GM12864 (cell line): ENCODE measurements around the gene PPP2R2D.

Experiments
- DNase-seq: peaks from one replicate; pipeline ENCODE4 v3.0.0-alpha.2; 2011; ENCODE audit warnings: low read depth
- H3K4me3 ChIP-seq: 2 replicates; pipeline ENCODE4 v1.5.1; 2011; ENCODE audit warnings: mild to moderate bottlenecking, low read depth, low read length, control low read depth
- TF ChIP-seq, protein P1 (sequence below): IDR thresholded peaks from 2 replicates; pipeline ENCODE4 v1.5.1; 2011; ENCODE audit warnings: low read depth, mild to moderate bottlenecking, moderate library complexity, low read length, control low read depth, inconsistent platforms; ENCODE audit errors: missing control alignments

PPP2R2D gene

DNA sequence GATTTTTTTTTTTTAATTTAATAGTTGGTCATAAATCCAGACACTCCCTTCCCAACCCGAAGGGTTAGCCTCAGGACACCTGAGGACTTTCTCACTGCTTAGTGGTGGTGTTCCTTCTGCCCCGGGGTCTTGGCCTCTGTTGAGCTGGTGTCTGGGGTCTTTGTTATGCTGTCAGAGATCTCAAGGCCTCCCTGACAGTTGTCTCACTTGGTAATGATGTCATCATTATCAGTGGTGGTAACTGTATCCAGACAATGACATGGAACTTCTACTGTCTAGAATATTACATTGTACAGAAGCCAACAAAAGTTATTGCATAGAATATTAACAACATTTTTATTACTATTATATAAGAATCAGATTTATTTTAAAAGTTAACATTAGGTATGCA is 32.9 kb downstream of the PPP2R2D start:
- TF ChIP-seq, protein P1, sequence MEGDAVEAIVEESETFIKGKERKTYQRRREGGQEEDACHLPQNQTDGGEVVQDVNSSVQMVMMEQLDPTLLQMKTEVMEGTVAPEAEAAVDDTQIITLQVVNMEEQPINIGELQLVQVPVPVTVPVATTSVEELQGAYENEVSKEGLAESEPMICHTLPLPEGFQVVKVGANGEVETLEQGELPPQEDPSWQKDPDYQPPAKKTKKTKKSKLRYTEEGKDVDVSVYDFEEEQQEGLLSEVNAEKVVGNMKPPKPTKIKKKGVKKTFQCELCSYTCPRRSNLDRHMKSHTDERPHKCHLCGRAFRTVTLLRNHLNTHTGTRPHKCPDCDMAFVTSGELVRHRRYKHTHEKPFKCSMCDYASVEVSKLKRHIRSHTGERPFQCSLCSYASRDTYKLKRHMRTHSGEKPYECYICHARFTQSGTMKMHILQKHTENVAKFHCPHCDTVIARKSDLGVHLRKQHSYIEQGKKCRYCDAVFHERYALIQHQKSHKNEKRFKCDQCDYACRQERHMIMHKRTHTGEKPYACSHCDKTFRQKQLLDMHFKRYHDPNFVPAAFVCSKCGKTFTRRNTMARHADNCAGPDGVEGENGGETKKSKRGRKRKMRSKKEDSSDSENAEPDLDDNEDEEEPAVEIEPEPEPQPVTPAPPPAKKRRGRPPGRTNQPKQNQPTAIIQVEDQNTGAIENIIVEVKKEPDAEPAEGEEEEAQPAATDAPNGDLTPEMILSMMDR = no peak
- H3K4me3 ChIP-seq = no peak overlapping the region
- no peak for DNase-seq

DNA sequence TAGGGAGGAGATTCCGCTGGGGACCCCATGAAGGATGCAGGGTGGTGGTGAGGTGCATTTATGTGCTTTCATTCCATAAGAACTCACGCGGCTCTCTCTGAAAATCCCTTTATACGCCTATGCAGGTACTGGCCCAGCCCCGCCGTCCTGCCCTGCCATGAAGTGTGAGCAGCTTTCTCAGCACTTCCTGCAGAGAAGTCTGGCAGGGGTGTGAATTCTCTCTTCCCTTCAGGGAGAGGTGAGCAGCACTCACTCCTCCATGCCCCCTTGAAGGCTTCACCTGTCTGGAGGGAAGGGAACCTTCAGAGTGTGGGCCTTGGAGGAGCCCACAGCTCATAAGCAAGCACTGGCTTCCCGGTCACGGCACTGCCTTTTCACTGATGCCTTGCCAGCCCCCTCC is 34.0 kb downstream of the PPP2R2D start:
- TF ChIP-seq, protein P1 = no peak
- no peak for DNase-seq
- no peak overlapping the region for H3K4me3 ChIP-seq

DNA sequence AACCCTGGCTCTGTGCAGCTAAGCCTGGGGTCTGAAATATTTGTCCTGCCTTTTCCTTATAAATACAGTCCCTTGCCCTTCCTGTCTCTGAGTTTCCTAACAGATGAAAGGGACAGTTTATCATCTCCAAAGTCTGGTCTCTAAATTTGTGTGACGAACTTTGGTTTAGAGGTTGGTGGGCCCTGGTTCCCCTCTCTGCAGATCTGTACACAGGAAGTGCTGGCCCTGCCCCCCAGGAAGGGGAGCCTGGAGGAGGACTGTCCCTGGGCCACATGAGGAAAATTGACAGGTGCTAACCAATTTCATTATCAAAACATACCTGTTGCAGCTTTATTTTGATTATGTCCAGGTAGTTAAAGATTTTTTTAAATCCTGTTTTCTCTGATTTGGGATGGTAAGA is 34.5 kb downstream of the PPP2R2D start:
- no peak for DNase-seq
- no peak overlapping the region for H3K4me3 ChIP-seq
- TF ChIP-seq, protein P1 = no peak

DNA sequence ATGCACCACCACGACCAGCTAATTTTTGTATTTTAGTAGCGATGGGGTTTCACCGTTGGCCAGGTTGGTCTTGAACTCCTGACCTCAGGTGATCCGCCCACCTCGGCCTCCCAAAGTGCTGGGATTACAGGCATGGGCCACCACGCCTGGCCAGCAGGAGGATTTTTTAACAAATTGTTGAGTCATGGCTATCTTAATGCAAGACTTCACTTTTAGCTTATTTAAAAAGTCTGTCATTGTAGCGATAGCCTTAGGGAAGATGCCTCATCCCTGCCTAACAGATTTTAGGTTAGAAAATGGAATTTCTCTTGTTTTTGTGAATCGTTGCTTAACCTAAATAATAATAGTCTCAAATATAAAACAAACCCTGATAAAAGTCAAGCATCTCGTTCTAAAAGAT is 35.5 kb downstream of the PPP2R2D start:
- no peak for DNase-seq
- TF ChIP-seq, protein P1 = no peak
- no peak overlapping the region for H3K4me3 ChIP-seq

DNA sequence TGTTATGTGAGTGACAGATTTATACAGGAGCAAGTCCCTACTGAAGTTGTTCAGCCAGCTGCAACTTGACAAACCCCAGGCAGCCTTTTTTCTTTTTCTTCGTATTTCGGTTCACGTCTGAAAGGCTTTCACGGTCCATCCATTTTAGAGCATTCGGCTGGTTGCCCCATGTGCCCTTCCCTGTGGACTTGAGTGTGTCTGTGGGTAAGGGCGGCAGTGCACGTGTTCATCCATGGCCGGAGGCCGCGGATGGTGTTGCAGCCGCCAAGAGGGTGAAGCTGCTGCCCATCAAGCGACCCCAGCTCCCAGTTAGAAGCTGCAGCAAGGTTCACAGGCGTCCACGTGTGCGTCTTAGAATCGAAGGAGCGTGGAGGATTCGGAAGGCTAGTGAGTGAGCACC is 35.9 kb downstream of the PPP2R2D start:
- no peak overlapping the region for H3K4me3 ChIP-seq
- no peak for DNase-seq
- TF ChIP-seq, protein P1 = no peak

DNA sequence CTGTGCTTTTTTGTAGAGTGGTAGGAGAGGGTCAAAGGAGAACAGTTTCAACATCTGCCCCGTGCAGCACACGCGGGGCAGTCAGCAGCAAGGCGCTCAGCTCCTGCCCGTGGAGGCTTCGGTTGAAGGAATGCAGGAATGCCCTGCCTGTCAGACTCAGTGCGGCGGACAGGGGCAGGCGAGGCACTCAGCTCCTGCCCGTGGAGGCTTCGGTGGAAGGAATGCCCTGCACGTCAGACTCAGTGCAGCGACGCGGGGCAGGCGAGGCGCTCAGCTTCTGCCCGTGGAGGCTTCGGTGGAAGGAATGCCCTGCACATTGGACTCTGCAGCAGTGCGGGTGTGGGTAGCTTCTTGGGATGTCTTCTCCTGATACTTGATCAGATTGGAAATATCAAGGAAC is 37.0 kb downstream of the PPP2R2D start:
- DNase-seq = no peak
- TF ChIP-seq, protein P1 = no peak
- H3K4me3 ChIP-seq = no peak overlapping the region

DNA sequence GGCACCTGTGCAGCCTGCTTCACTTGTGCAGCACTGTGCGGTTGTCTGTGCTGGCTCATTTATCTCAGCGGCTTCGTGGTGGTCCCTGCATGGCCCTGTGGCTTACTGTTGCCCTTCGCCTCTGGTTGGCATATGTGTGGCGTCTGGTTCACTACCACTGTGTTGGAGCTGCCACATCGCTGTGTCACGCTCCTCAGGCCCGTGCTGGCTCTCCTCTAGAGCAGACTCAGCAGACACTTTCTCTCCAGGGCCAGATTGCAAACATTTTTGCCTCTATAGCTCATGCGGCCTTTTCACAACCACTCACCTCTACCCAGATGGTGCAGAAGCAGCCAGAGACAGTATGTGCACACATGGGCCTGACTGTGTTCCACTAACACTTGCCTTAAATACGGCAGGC is 37.9 kb downstream of the PPP2R2D start:
- H3K4me3 ChIP-seq = no peak overlapping the region
- TF ChIP-seq, protein P1 = no peak
- DNase-seq = no peak
